Right renal cortex interstitium (tissue), 3 donors: ENCODE results near the gene PSAP. TPM values are rescaled to one million over a fixed set of nuclear protein-coding genes. Genes with fewer than 3 reads are reported as not detected.

Experiments
- DNase-seq, 3 donors: peaks; one replicate each; pipeline ENCODE4 v3.0.0-alpha.2; 2013; ENCODE audit warnings: low read depth in 3 of 3, low spot score in 2 of 3
- polyA plus RNA-seq, 3 donors: library from polyadenylated mRNA; unstranded; fragments of 120-200 nt; gene quantifications; one replicate each; pipeline ENCODE4 v1.2.1, GENCODE V29; 2013; ENCODE audit not compliant: insufficient read length in 3 of 3

PSAP gene
- polyA plus RNA-seq, 3 donors: 903 to 920 (median 909) TPM

DNA sequence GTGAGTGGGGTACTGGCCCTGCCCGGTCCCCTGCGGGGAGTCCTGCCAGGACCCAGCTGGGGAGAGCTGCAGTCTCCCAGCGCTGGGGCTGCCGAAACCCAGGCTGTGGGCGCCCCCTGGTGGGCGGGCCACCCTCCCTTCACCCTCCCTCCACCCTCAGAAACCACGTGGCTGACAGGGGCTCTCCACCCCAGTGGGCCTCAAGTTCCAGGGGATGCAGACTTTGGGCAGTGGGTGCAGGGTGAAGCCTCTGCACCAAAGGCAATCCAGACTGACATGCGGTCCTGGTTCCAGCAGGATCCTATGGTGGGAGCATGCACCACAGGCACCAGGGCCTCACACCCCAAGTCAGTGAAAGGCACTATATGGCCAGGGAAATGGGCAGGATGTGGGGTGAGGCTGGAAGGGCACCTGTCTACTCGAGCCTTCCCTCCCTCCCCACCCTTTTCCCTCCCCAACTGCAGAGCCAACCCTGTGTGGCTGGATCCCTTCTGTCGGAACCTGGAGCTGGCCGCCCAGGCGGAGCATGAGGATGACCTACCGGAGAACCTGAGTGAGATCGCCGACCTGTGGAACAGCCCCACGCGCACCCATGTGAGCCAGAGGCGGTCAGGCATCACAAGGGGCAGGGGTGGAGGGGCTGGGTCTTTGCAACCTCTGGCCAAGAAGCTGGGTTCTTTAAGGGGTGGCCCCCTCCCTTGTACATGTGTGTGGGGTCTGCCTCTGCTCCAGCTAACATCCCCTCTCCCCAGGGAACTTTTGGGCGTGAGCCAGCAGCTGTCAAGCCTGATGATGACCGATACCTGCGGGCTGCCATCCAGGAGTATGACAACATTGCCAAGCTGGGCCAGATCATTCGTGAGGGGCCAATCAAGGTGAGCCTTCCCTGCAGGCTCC is 38.8 kb downstream of the PSAP start:
- DNase-seq: no peak

DNA sequence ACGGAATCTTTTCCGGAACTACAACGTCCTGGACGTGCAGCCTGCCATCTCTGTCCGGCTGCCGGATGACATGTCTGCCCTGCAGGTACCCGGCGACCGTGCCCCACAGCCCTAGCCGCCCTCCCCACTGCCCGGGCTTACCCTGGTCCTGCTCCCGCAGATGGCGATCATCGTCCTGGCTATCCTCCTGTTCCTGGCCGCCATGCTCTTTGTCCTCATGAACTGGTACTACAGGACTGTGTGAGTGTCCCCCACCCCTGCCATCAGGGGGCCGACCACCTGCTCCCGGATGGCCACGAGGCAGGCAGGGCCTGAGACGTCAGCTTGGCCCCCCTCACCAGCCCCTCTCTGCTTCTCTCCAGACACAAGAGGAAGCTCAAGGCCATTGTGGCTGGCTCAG is 39.7 kb downstream of the PSAP start:
- no peak for DNase-seq

DNA sequence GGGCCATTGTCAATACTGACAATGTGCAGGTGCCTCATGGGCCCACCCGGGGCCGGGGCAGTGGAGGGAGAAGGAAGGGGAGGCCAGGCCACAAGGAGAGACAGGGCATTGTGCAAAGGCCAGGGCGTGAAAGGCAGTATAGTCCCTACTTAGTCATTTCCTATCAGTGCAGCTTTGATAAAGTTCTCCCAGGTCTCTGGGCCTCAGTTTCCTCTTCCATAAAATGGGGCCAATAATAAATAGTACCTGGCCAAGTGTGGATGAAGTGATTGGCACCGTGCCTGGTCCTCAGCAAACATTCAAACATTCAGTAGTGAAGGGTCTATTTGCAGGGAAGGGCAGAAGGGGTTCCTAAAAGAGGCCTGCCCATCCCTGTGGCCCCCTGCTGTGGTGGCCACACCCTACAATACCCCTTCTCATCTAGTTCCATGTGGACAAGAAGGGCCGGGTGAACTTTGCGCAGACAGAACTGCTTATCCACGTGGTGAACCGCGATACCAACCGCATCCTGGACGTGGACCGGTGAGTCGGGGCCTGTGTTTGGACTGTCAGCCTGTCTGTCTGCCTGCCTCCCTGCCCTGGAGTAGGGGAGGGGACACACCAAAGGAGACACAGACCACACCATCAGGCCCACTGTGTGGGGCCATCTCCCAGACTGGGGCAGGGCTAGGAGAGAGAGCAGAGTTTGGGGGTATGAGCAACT is 40.9 kb downstream of the PSAP start:
- DNase-seq: no peak

DNA sequence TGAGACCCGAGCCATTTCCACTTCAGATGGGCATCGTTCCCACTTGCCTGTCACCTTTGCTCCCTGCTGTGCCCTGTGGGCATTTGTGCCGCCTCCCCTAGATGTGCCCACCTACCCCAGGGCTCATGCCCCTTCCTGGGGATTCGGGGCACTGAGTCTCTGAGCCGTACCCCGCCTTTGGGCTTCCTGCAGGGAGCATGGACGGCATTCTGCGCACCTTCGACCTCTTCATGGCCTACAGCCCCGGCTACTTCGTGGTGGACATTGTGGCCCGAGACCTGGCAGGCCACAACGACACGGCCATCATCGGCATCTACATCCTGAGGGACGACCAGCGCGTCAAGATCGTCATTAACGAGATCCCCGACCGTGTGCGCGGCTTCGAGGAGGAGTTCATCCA is 41.4 kb downstream of the PSAP start:
- DNase-seq: no peak

DNA sequence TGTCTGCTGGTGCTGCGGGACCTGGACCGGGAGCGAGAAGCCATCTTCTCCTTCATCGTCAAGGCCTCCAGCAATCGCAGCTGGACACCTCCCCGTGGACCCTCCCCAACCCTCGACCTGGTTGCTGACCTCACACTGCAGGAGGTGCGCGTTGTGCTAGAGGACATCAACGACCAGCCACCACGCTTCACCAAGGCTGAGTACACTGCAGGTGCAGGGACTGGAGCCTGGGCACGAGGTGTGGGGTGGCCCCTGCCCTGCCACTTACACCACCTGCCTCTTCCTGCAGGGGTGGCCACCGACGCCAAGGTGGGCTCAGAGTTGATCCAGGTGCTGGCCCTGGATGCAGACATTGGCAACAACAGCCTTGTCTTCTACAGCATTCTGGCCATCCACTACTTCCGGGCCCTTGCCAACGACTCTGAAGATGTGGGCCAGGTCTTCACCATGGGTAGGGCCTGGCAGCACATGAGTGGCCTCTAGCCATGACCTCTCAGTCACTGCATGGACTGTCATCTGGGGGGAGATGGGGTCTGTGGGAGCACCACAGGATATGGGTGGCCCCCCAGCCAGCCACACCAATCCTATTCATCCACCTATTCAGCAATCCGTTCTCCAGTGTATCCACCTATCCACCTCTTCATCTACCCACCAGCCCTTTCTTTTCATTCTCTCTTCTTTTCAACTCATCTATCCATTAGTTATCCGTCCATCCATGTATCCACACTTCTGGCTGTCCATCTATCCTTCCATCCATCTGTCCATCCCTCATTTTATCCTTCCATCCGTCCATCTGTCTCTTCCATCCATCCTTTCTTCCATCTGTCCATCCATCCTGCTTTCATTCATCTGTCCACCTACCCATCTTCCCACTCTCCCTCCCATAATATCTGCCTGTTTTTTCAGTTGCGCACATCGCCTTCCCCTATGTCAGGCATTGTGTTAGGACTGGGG is 43.2 kb downstream of the PSAP start:
- no peak for DNase-seq

DNA sequence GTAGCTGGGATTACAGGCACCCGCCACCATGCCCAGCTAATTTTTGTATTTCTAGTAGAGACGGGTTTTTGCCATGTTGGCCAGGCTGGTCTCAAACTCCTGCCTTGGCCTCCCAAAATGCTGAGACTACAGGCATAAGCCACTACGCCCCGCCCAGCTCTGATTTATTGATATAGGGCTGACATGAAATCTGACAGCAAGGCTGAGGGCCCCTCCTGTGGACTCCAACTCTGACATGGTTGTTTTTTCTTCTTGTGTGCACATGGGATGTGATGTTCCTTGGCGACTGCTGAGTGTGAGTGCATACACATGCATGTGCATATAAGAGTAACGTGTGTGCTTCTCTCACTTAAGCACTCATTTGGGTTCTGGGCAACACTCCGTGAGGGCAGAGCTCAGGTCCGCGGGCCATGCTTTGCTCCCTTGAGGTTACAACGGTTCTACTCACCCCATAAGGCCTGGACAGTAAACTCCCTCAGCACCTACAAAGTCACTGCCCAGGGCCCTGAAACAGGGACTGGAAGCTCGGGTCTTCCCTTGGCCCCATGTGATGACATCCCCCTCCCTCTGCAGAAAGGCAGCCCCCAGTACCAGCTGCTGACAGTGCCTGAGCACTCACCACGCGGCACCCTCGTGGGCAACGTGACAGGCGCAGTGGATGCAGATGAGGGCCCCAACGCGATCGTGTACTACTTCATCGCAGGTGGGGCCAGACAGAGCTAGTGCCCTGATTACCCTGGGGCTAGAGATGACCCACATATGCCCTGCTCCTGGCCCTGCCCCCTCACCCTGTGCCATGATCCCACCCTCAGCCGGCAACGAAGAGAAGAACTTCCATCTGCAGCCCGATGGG is 44.1 kb downstream of the PSAP start:
- DNase-seq: no peak

DNA sequence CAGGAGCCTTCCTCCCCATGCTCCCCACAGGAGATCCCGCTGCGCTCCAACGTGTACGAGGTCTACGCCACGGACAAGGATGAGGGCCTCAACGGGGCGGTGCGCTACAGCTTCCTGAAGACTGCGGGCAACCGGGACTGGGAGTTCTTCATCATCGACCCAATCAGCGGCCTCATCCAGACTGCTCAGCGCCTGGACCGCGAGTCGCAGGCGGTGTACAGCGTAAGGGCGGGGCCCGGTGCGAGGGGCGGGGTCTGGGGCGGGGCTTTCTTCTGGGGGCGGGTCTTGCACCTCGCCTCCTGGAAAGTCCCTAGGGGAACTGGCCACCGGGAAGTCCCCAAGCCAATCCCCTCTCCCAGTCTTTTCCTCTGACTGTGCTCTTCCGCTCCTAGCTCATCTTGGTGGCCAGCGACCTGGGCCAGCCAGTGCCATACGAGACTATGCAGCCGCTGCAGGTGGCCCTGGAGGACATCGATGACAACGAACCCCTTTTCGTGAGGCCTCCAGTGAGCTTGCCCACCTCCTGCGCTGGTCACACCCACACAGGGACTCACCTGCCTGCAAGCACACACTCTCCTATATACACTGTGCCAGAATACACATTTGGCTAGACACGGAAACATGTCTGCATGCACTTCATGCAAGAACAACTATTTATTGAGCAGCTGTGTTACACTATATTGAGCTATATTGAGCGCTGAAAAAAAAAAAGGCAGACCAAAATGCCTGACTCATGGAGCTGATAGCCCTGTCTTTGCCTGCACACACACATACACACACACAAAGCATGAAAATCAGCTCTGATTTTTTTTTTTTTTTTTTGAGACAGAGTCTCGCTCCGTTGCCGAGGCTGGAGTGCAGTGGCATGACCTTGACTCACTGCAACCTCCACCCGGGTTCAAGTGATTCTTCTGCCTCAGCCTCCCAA is 45.0 kb downstream of the PSAP start:
- no peak for DNase-seq

DNA sequence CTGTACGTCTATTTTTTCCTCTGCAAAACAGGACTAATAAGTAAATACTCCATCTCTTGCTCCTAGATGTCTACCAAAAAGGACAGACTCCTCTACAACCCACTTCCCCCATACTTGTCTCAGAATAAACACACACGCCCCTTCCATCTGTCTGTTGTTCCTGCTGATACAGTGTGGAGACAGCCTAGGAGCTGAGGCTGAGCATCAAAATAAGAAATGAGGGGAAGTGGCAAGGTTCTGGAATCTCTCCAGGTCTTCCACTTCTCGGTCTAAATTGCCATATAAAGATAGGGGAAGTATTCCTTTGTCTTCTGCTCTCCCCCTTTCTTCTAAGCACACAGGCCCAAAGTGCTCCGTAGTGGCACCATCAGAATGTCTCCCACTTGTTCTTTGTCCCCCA is 47.0 kb downstream of the PSAP start:
- DNase-seq: no peak

DNA sequence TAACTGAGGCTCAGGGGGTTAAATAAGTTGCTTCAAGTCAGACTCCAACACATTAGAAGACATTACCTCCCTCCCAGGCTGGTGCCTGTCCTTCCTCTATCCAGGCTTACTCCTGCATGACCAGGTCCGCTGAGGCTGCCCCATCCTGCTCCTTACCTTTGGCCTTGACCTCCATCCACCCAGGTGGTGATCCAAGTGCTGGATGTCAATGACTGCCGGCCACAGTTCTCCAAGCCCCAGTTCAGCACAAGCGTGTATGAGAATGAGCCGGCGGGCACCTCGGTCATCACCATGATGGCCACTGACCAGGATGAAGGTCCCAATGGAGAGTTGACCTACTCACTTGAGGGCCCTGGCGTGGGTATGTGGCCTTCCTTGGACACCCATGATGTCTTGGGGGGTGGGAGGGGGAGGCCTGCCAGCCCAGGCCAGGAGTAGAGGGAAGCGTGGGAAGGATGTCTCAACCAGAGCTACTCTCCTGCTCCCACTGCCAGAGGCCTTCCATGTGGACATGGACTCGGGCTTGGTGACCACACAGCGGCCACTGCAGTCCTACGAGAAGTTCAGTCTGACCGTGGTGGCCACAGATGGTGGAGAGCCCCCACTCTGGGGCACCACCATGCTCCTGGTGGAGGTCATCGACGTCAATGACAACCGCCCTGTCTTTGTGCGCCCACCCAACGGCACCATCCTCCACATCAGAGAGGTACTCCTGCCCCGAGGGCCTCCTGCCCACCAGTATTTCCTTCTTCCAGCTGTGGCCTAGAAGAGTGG is 48.1 kb downstream of the PSAP start:
- DNase-seq: no peak

DNA sequence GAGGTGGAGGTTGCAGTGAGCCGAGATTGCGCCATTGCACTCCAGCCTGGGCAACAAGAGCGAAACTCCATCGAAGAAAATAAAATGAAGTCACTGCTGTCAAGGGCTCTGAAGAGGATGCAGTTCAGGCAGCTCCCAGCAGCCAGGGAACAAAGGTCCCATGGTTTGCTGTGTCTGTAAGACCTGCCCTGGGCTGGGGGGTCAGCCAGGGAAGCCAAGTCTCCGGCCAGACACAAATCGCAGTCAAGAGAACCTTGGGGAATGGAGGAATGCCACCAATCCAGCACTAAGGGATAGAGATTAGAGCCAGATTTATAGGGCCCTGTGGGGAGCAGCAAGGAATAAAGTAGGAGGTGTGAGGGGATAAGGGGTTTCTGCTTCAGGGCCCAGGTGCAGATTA is 48.8 kb downstream of the PSAP start:
- no peak for DNase-seq

DNA sequence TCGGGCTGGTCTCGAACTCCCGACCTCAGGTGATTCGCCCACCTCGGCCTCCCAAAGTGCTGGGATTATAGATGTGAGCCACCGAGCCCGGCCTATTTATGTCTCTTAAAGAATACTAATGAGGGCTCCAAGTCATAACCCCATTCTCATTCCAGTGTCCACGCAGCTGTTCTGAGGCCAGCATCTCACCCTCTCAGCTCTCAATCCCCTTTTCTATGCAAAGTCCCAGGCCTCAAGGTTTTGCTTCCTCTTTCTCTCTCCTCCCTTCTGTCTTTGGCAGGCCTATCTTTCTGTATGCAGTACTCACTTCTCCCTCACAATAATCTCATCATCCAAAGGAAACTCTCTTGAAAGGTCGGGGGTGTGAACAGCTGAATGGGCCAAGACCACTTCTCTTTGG is 49.7 kb downstream of the PSAP start:
- no peak for DNase-seq

DNA sequence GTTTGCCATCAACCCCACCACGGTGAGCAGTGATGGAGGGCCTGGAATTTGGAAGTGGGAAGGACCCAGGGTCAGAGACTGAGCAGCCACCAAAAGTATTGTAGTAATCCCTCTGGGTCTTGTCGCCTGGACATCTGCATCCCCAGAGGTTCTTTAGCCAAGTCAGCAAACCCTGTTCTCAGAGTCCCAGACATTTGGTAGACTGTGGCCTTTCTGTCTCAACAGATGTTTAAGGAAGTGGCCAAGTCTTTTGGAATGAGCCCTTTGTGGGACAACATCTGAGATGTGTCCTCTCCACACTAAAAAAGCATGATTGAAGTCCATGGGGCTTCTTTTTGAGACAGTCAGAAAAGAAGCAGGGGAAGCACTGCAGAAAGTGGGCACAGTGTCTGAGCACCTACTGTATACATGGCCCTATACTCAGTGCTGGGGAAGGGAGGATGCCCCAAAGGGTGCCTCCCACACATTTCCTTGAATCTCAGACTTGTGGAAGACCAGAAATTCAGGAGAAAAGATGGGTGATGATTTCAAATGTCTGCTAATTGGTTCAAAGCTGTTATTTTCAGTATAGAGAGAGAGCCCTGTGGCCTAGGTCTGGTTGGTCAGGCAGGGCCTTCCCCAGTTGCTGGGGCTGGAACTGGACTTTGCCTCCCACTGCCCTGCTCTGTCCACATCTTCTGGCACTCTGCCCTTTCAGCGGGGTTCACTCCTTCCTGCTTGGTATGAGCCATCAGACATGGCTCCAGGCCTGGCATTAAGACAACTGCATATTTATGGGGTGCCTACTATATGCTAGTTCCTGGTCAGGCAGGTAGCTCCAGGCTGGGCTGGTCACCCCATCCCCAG is 51.2 kb downstream of the PSAP start:
- no peak for DNase-seq

DNA sequence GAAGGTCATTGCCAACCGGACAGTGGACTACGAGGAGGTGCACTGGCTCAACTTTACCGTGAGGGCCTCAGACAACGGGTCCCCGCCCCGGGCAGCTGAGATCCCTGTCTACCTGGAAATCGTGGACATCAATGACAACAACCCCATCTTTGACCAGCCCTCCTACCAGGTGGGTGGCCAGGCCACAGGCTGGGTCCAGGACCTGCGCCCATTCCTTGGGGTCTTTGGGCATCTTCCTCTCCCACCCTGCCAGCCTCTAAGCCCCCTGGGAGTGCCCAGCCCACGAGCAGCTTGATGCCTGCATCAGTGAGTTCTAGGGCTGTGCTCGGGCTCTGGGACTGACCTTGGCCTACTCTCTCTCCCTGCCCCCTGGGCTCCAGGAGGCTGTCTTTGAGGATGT is 51.9 kb downstream of the PSAP start:
- DNase-seq: no peak

DNA sequence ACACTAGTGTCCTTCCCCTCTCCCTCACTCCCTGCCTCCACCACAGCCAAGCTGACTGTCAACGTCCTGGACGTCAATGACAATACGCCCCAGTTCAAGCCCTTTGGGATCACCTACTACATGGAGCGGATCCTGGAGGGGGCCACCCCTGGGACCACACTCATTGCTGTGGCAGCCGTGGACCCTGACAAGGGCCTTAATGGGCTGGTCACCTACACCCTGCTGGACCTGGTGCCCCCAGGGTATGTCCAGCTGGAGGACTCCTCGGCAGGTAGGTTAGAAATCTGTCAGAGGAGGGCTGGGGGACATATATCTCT is 52.8 kb downstream of the PSAP start:
- no peak for DNase-seq

DNA sequence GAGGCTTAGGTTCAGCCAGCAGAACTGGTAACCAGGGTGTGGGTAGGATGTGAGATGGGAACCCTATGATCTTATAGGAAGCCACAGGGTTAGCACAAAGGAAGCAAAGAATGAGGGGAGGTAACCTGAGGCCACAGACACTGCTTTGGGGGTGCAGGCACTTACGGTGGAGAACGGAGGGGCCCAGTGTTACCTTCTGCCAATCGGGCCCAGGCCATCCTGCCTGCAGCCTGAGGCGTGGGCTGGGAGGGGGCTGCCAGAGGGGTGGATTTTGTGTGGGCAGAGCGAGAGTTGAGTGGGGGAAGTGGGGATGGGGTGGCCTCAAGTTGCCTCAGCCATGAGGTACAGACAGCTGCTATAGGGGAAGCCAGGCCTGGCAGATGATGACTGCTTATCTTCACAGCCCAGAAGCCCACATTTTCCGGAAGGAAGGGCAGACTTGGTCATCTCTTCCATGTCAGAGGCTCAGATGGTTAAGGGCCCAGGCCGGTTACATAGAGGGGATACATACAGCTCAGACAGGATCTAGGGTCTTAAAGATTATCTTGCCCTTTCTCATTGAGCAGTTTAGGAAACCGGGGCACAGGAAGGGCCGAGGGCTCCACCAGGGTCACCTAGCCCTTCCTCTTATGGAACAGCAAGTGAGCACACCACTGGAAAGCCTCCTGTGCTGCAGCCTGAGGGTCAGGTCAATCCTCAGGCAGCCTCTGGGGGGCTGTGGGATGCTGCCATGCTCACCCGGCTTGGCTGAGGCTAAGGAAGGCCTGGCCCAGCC is 53.3 kb downstream of the PSAP start:
- no peak for DNase-seq

DNA sequence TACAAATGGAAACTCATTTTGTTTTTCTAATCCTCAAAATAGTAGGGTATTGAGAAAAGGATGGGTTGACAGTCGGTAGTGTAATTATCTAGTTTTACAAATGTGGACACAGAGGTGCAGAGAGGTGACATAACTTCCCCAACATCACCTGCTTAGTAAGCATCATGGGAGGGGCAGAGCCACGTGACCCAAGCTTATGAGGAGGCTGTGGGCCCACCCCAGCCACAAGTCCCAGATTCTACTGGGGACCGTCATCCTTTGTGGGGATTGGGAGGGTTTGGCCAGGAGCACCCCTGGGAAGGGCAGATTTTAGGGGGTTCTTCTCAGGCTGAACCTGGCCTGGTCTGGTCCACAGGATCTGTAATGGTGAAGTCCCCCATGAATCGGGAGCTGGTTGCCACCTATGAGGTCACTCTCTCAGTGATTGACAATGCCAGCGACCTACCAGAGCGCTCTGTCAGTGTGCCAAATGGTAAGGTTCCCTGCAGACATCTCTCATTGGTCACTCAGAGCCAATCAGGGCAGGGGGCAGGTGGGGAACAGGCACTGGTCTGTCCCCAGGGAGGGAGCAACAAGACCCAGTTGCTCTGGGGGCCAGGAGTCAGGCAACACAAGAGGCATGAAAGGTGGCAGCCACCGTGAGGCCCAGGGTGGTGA is 54.2 kb downstream of the PSAP start:
- no peak for DNase-seq
